ENCODE data around the gene JCHAIN. TPM values are rescaled to one million over a fixed set of nuclear protein-coding genes. Genes with fewer than 3 reads are reported as not detected.
"Not testable (repeated sequence)": the region's sequence is repeated elsewhere in the genome, so short reads cannot be mapped to it uniquely, and the experiment has no call there.

The JCHAIN gene
- total RNA-seq, 2 experiments from 2014 or later, result not detected

- no peaks in the 10 kb centered on the region for H3K9me3 Mint-ChIP-seq (ENCODE audit: low read depth)
- no peaks in the 10 kb centered on the region for H3K27me3 Mint-ChIP-seq
- CTCF ChIA-PET, result interaction anchor here (0.6 to 3.0 kb wide), 10 partner anchors 12 to 321 kb away, joined by 3 to 23 read pairs (median 4); partner anchors contain the start of genes JCHAIN and MOB1B
- peak overlapping the region; percentile 99 for H3K27ac Mint-ChIP-seq
- H3K4me3 Mint-ChIP-seq, result peak overlapping the region; percentile 96
- no peak for DNase-seq
- H3K4me1 Mint-ChIP-seq, result peaks cover 31% of the 10 kb centered on the region
- peak; percentile 5 for ATAC-seq
- intact Hi-C loops (cut with DNase I, micrococcal nuclease), result loop anchor here (1.0 to 5.0 kb wide), 12 partner anchors 16 to 318 kb away; partner anchors contain the start of genes DCK (in 2 of the 2), MOB1B (in 2 of the 2) and GRSF1 (in 1 of the 2)
- peaks cover 30% of the 10 kb centered on the region for H3K36me3 Mint-ChIP-seq (ENCODE audit: low read depth)
- POLR2A ChIA-PET, result interaction anchor here (1.3 to 1.9 kb wide), 2 partner anchors 15 to 17 kb away, joined by 3 to 4 read pairs; no protein-coding TSS in a partner anchor
These were observed 22.5 kb upstream of the JCHAIN start for GRCh38 chr4:70688795-70689231.

- POLR2A ChIA-PET, result interaction anchor here (1.3 to 1.9 kb wide), 2 partner anchors 15 to 17 kb away, joined by 3 to 4 read pairs; no protein-coding TSS in a partner anchor
- CTCF ChIA-PET, result interaction anchor here (0.6 to 3.0 kb wide), 12 partner anchors 13 to 393 kb away, joined by 3 to 23 read pairs (median 4); partner anchors contain the start of genes JCHAIN and MOB1B
- ATAC-seq (peak; percentile 92), DNase-seq (peak; percentile 97)
- peak within 1 kb of the TSS; percentile 99 for H3K27ac Mint-ChIP-seq
- no peaks in the 10 kb centered on the region for H3K27me3 Mint-ChIP-seq
- peaks cover 30% of the 10 kb centered on the region for H3K36me3 Mint-ChIP-seq (ENCODE audit: low read depth)
- H3K4me3 Mint-ChIP-seq, result peak within 1 kb of the TSS; percentile 96
- intact Hi-C loops (cut with DNase I, micrococcal nuclease), result loop anchor here (1.0 to 5.0 kb wide), 12 partner anchors 17 to 319 kb away; partner anchors contain the start of genes DCK (in 2 of the 2), MOB1B (in 2 of the 2) and GRSF1 (in 1 of the 2)
- H3K9me3 Mint-ChIP-seq (ENCODE audit: low read depth), result no peaks in the 10 kb centered on the region
- H3K4me1 Mint-ChIP-seq, result peaks cover 31% of the 10 kb centered on the region
These were observed 21.8 kb upstream of the JCHAIN start, which contains the start of gene UTP3 for GRCh38 chr4:70687821-70688794. Gene UTP3, plus strand, starts transcription at chr4:70688532. Its CDS starts 146 bp downstream, at chr4:70688678.

GRCh38 chr4:70687392-70687791 is 21.1 kb upstream of the JCHAIN start:
- H3K4me3 Mint-ChIP-seq, result peak overlapping the region; percentile 96
- CTCF ChIA-PET, result interaction anchor here (0.6 to 1.3 kb wide), 6 partner anchors 19 to 393 kb away, joined by 3 to 4 read pairs (median 3); no protein-coding TSS in a partner anchor
- H3K27ac Mint-ChIP-seq, result peak overlapping the region; percentile 99
- peaks cover 31% of the 10 kb centered on the region for H3K4me1 Mint-ChIP-seq
- intact Hi-C loops (cut with DNase I, micrococcal nuclease), result loop anchor here (5.0 kb wide), 2 partner anchors 70 to 215 kb away; partner anchors contain the start of gene MOB1B (in 1 of the 2)
- H3K27me3 Mint-ChIP-seq, result no peaks in the 10 kb centered on the region
- H3K36me3 Mint-ChIP-seq (ENCODE audit: low read depth), result peaks cover 30% of the 10 kb centered on the region
- ATAC-seq, result no peak
- DNase-seq, result peak; percentile 31
- POLR2A ChIA-PET, result no interaction called here
- H3K9me3 Mint-ChIP-seq (ENCODE audit: low read depth), result no peaks in the 10 kb centered on the region

- POLR2A ChIA-PET; intact Hi-C loops (cut with DNase I, micrococcal nuclease); H3K9me3 Mint-ChIP-seq (ENCODE audit: low read depth); ATAC-seq; H3K27ac Mint-ChIP-seq; DNase-seq; H3K36me3 Mint-ChIP-seq (ENCODE audit: low read depth); H3K4me1 Mint-ChIP-seq; H3K27me3 Mint-ChIP-seq; H3K4me3 Mint-ChIP-seq: not testable (repeated sequence)
- CTCF ChIA-PET, result interaction anchor here (0.6 to 1.2 kb wide), 3 partner anchors 8 to 19 kb away, joined by 3 read pairs; no protein-coding TSS in a partner anchor
These were observed 15.8 kb upstream of the JCHAIN start for GRCh38 chr4:70682142-70682541.

- H3K4me1 Mint-ChIP-seq, result peaks cover 5% of the 10 kb centered on the region
- H3K27ac Mint-ChIP-seq, result no peak overlapping the region
- no peaks in the 10 kb centered on the region for H3K9me3 Mint-ChIP-seq (ENCODE audit: low read depth)
- H3K4me3 Mint-ChIP-seq, result no peak overlapping the region
- H3K36me3 Mint-ChIP-seq (ENCODE audit: low read depth), result no peaks in the 10 kb centered on the region
- no peak for ATAC-seq
- ChIA-PET POLR2A (no interaction called here), CTCF (interaction anchor here (0.6 to 1.2 kb wide), 4 partner anchors 9 to 158 kb away, joined by 3 read pairs; partner anchors contain the start of gene GRSF1)
- intact Hi-C loops (cut with DNase I, micrococcal nuclease), result no loop called here
- DNase-seq, result no peak
- no peaks in the 10 kb centered on the region for H3K27me3 Mint-ChIP-seq
These were observed 15.4 kb upstream of the JCHAIN start for GRCh38 chr4:70681704-70682103.

GRCh38 chr4:70680934-70681333 is 14.6 kb upstream of the JCHAIN start:
- H3K27ac Mint-ChIP-seq, result no peak overlapping the region
- no peaks in the 10 kb centered on the region for H3K36me3 Mint-ChIP-seq (ENCODE audit: low read depth)
- CTCF ChIA-PET, result interaction anchor here (0.7 to 1.0 kb wide), 2 partner anchors 159 to 228 kb away, joined by 3 read pairs; partner anchors contain the start of gene GRSF1
- ATAC-seq, result no peak
- POLR2A ChIA-PET, result no interaction called here
- no peaks in the 10 kb centered on the region for H3K9me3 Mint-ChIP-seq (ENCODE audit: low read depth)
- H3K4me1 Mint-ChIP-seq, result peaks cover 5% of the 10 kb centered on the region
- intact Hi-C loops (cut with DNase I, micrococcal nuclease), result no loop called here
- H3K4me3 Mint-ChIP-seq, result no peak overlapping the region
- H3K27me3 Mint-ChIP-seq, result no peaks in the 10 kb centered on the region
- no peak for DNase-seq

GRCh38 chr4:70678383-70678999 is 12.2 kb upstream of the JCHAIN start:
- H3K36me3 Mint-ChIP-seq (ENCODE audit: low read depth), result no peaks in the 10 kb centered on the region
- ChIA-PET POLR2A (interaction anchor here (0.6 kb wide), 1 partner anchor 139 kb away, joined by 3 read pairs; no protein-coding TSS in a partner anchor), CTCF (interaction anchor here (0.9 kb wide), 1 partner anchor 42 kb away, joined by 3 read pairs; no protein-coding TSS in a partner anchor)
- no peak overlapping the region for H3K4me3 Mint-ChIP-seq
- ATAC-seq (no peak), DNase-seq (no peak)
- no peaks in the 10 kb centered on the region for H3K9me3 Mint-ChIP-seq (ENCODE audit: low read depth)
- intact Hi-C loops (cut with DNase I, micrococcal nuclease), result no loop called here
- peaks cover 2% of the 10 kb centered on the region for H3K27me3 Mint-ChIP-seq
- H3K27ac Mint-ChIP-seq, result no peak overlapping the region
- peaks cover 5% of the 10 kb centered on the region for H3K4me1 Mint-ChIP-seq

GRCh38 chr4:70676554-70677090 is 10.3 kb upstream of the JCHAIN start:
- H3K9me3 Mint-ChIP-seq (ENCODE audit: low read depth), result no peaks in the 10 kb centered on the region
- CTCF ChIA-PET, result interaction anchor here (0.7 kb wide), 1 partner anchor 8 kb away, joined by 3 read pairs; no protein-coding TSS in a partner anchor
- POLR2A ChIA-PET, result interaction anchor here (0.6 kb wide), 1 partner anchor 24 kb away, joined by 5 read pairs; no protein-coding TSS in a partner anchor
- H3K27me3 Mint-ChIP-seq, result peaks cover 3% of the 10 kb centered on the region
- H3K4me1 Mint-ChIP-seq, result peaks cover 5% of the 10 kb centered on the region
- no peak overlapping the region for H3K27ac Mint-ChIP-seq
- H3K4me3 Mint-ChIP-seq, result no peak overlapping the region
- H3K36me3 Mint-ChIP-seq (ENCODE audit: low read depth), result no peaks in the 10 kb centered on the region
- DNase-seq (no peak), ATAC-seq (no peak)
- intact Hi-C loops (cut with DNase I, micrococcal nuclease), result no loop called here

- H3K4me1 Mint-ChIP-seq, result peaks cover 5% of the 10 kb centered on the region
- no peak overlapping the region for H3K4me3 Mint-ChIP-seq
- ATAC-seq (no peak), DNase-seq (no peak)
- no peaks in the 10 kb centered on the region for H3K36me3 Mint-ChIP-seq (ENCODE audit: low read depth)
- intact Hi-C loops (cut with DNase I, micrococcal nuclease), result no loop called here
- H3K27me3 Mint-ChIP-seq, result peaks cover 3% of the 10 kb centered on the region
- H3K9me3 Mint-ChIP-seq (ENCODE audit: low read depth), result no peaks in the 10 kb centered on the region
- H3K27ac Mint-ChIP-seq, result no peak overlapping the region
- ChIA-PET CTCF (interaction anchor here (1.2 kb wide), 1 partner anchor 18 kb away, joined by 3 read pairs; no protein-coding TSS in a partner anchor), POLR2A (no interaction called here)
These were observed 8.4 kb upstream of the JCHAIN start for GRCh38 chr4:70674731-70675130.

- ChIA-PET POLR2A (no interaction called here), CTCF (interaction anchor here (1.2 kb wide), 1 partner anchor 17 kb away, joined by 3 read pairs; no protein-coding TSS in a partner anchor)
- Mint-ChIP-seq H3K9me3 (ENCODE audit: low read depth) (no peaks in the 10 kb centered on the region), H3K27ac (no peak overlapping the region), H3K27me3 (peaks cover 3% of the 10 kb centered on the region), H3K4me3 (no peak overlapping the region), H3K4me1 (peaks cover 5% of the 10 kb centered on the region), H3K36me3 (ENCODE audit: low read depth) (no peaks in the 10 kb centered on the region)
- intact Hi-C loops (cut with DNase I, micrococcal nuclease), result no loop called here
- no peak for ATAC-seq
- DNase-seq, result no peak
These were observed 7.9 kb upstream of the JCHAIN start for GRCh38 chr4:70674191-70674590.
